Neural progenitor cell (in vitro differentiated cells): ENCODE measurements around the gene INKA1.
"Not testable (repeated sequence)": the region's sequence is repeated elsewhere in the genome, so short reads cannot be mapped to it uniquely, and the experiment has no call there.

ENCODE experiments used
- CTCF ChIP-seq: fragments of 200-600 bp; sonication (generic); IDR thresholded peaks from 2 replicates; pipeline ENCODE4 v1.5.1; 2017; ENCODE audit warnings: antibody characterized with exemption, mild to moderate bottlenecking
- EZH2 ChIP-seq: fragments of 200-600 bp; sonication (generic); IDR thresholded peaks from 2 replicates; pipeline ENCODE4 v1.6.1; 2017; ENCODE audit warnings: antibody characterized with exemption, mild to moderate bottlenecking, moderate library complexity
- EZH2phosphoT487 ChIP-seq: fragments of 200-600 bp; sonication (generic); IDR thresholded peaks from 2 replicates; pipeline ENCODE4 v1.6.1; 2017; ENCODE audit warnings: antibody characterized with exemption

- not testable (repeated sequence) for TF ChIP-seq CTCF, EZH2phosphoT487, EZH2
Observed at GRCh38 chr3:49782277-49782676, 20.8 kb upstream of the INKA1 start.
